ENCODE results near the gene ZNF470. TPM values are rescaled to one million over a fixed set of nuclear protein-coding genes. Genes with fewer than 3 reads are reported as not detected.

Gene ZNF470
- polyA plus RNA-seq, 5 donors, result 7.9 to 9.0 (median 8.1) TPM

DNA sequence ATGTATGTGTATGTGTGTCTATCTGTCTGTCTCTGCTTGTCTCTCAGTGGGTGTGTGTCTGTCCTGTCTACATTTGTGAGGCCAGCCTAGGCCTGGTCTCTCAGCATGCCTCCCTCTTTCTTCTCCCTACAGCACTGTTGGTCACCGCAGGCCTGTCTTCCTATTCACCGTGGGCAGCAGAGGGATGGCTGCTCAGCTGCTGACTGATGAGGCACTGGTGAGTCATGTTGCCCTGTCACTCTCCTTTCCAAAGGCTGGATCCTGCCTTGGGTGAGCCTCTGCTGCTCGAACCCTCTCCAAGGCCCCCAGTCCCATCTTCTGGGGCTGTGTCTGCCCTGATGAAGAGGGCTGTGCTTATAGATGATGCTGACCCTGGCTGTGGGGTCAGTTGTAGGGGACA is 34.1 kb downstream of the ZNF470 start:
- no peak for DNase-seq

DNA sequence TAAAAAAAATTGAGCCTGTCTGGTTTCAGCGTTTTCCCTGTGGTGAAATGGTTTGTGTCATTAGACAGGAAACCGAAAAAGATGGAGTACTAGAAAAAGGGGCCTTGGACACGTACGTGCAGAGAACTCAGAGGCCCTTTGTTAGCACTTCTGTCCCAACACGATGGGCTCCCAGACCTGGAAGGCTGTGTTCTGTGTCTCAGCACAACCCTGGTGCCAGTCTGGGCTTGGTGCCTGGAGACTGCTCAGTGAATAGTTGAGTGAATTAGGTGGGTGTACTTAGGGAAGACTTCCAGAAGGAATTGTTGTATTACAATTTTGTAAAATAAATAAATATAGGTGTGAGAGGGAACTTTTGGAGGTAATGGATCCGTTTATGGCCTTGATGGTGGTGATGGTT is 36.6 kb downstream of the ZNF470 start:
- no peak for DNase-seq

DNA sequence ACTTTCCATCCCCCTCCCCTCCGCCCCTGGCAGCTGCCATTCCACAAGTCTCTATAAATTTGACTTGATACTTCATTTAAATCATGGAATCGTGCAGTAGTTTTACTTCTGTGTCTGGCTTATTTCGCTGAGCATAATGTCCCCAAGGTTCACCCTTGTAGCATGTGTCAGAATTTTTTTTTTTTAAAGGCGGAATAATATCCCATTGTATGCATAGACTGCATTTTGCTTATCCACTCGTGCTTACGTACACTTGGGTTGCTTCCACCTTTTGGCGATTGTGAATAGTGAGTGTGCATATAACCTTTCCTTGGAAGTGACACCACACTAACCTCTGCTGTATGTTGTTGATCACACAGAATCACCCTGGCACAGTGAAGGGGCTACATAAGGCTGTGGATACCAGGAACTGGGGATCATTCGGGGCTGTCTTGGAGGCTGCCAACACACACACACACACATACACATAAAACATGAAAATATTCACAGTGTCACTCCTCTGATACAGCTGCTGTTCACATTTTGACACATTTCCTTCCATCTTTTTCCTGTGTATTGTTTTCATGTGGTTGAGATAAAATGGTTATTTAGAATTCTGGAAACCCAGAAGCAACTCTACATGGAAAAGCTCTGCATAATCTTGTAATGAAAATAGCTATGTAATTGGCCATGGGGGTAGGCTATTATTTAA is 41.2 kb downstream of the ZNF470 start:
- no peak for DNase-seq

DNA sequence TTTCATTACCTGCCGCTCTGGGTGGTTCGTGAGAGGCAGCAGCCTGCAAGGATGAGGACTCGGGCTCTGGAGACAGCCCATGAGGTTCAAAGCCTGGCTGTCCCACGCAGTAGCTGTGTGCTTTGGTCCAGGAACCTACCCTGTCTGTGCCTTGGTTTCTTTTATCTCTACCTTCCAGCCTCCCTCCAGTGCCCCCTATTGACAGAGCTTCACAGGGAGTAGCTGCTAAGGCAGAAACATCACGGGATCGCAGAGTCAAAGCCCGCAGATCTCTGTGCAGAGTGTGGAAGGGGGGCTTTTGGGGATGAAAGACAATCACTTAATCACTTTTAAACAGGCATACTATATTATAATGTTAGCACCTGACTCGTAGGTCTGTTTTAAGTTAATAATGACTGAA is 44.0 kb downstream of the ZNF470 start:
- DNase-seq, result no peak

DNA sequence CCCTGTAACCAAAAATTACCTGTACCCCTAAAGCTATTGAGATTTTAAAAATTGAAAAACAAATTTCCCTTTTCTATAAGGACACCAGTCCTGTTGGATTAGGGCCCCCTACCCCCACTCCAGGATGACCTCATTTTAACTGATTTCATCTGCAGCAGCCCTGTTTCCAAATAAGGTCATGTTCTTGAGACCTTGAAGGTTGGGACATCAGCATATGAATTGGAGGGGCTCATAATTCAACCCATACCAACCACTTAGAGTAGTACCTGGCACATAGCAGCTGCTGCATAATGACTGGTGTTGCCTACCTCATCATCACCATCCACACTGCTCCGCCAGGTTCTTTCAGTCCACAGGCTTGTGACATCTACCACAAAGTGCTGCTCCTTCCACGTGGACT is 45.5 kb downstream of the ZNF470 start:
- DNase-seq, result no peak

DNA sequence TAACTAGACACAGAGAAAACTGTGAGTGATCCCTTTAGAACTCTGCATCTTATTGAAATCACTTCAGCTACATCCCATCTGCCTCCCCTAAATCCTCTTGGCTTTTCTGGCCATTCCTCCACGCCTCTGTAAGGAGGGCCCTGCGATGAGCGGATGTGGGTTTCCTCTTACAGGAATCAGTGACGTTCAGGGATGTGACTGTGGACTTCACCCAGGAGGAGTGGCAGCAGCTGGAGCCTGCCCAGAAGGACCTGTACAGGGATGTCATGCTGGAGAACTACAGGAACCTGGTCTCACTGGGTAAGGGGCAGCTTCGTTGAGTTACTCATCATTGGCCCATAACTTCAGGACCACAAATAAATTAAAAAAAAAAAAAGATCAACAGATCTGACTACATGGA is 46.4 kb downstream of the ZNF470 start:
- no peak for DNase-seq

DNA sequence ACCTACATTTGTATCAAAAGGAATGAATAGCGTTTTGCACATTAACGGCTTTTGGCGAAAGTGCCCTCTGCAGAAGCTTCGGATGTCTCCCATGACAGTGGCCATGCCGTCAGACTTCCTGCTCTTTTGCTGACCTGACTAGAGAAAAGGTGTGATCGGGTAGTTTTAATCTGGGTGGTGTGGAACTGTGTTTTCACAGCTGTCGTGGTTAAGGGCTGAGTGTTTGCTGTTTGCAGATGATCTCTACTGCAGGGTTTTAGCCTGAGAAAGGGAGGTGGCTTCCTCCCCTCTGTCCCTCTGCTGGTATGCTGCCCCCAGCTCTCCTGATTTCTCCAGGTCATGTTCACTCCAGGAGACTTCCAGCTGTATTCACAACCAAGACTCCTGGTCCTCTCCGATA is 50.3 kb downstream of the ZNF470 start:
- DNase-seq, result no peak

DNA sequence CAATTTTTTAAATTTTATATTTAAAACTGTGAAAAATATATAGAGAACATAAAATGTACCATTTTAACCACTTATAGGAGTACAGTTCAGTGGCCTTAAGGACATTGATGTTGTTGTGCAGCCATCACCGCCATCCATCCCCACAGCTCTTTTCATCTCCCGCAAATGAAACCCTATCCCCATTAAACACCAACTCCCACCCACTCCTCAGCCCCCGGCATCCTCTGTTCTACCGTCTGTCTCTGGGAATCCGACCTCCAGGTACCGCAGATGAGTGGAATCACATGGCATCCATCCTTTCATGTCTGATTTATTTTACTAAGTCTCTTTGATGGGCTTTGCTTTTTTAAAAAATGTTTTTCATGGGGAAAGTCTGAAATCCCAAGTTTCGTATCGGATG is 51.9 kb downstream of the ZNF470 start:
- no peak for DNase-seq

DNA sequence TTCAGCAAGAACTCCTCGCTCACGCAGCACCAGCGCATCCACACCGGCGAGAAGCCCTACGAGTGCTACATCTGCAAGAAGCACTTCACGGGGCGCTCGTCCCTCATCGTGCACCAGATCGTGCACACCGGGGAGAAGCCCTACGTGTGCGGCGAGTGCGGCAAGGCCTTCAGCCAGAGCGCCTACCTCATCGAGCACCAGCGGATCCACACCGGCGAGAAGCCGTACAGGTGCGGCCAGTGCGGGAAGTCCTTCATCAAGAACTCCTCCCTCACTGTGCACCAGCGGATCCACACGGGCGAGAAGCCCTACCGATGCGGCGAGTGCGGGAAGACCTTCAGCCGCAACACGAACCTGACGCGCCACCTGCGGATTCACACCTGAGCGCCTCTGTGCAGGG is 55.1 kb downstream of the ZNF470 start:
- no peak for DNase-seq

DNA sequence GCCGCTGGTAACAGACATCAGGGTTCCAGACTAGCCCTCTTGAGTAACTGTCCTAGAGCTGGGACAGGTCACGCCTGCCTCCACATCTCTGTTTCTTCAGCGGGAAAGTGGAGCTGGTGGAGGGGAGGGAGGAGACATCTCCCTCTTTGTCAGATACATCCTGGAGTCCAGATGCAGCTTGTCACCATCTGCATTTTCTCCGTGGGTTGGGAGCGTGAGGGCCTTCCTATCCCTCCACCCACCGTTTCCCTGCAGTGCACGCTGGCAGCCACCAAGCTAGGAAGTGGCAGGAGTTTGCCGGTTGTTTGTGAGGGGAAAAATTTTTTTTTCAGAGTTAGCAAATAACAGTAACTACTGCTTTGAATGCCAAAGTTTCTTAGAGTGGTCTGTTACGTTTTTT is 55.7 kb downstream of the ZNF470 start:
- no peak for DNase-seq

DNA sequence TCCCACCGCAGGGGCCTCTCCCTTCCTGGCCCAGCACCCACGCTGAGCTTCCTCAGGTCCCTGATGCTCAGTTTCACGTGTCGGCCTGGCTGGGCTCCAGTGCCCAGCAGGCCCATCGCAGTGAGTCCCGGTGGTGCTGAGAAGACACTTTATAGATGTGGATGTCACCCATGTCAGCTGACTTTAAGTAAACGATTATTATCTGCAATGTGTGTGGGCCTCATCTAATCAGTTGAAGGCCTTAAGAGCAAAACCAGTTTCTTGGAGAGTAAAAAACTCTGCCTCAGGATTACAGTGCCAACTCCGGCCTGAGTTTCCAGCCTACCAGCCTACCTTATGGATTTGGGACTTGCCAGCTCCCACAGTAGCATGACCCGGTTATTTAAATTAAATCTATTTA is 58.4 kb downstream of the ZNF470 start:
- no peak for DNase-seq

DNA sequence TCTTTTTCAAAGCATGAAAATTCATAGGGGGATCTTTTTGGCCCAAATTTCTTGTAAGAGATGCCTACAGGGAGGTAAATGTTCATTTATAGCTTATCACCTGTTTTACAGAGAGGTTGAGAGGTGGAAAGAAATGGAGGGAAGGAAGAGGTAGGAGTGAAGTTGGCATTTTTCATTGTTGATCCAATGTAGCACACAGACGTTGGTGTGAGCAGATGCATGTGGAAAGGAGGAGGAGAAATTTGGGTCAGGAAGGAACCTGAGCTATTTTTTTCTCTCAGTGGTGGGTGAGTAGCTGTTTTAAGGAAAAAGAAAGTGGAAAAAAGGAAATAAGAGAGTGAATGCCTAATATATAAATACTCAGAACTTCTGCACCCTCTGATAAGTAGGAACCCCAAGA is 65.8 kb downstream of the ZNF470 start:
- no peak for DNase-seq

DNA sequence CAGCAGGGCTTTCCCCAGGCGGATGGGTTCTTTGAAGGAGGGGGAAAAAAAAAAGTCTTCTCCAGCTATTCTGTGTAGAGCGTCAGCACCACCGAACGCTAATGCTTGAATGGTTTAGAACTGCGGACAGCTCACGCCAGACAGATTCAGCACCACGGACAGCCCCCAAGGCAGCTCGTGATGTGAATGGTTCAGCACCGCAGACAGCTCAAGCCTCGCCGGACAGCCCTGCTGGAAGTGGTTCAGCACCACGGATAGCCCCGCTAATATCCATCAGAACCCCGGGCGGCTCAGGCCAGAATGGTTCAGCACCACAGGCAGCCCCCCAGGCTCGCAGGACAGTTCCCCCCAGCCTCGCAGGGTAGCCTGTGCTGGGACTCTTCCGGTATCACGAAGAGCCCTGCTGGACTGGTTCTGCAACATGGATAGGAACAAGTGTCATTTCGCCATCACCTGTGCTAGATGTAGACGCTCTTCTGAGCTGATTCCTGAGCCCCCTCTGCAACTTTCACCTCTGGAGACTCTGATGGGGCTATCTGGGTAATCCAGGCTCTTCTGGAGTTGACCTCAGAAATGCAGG is 70.8 kb downstream of the ZNF470 start:
- peak; percentile 76 to 79 for DNase-seq

Other genes with a start within 250 kb of the ZNF470 start
- gene ZNF582, start 173.9 kb upstream of the ZNF470 start, polyA plus RNA-seq (ENCODE audit: insufficient read depth in 1 of 5, insufficient read length in 5 of 5, low replicate concordance in 1 of 5), result 10 to 100 TPM in 3 of 5 donors, 1 to 10 TPM in 2; 6.7 to 12.2 (median 10.2) TPM
- gene ZNF583, start 163.1 kb upstream of the ZNF470 start, polyA plus RNA-seq (ENCODE audit: insufficient read depth in 1 of 5, insufficient read length in 5 of 5, low replicate concordance in 1 of 5), result 10 to 100 TPM in 2 of 5 donors, 1 to 10 TPM in 3; 9.1 to 16.3 (median 9.9) TPM
- 10 to 100 TPM; 10.9 to 21.3 (median 18.7) TPM for gene ZNF667, start 90.1 kb upstream of the ZNF470 start, polyA plus RNA-seq (ENCODE audit: insufficient read depth in 1 of 5, insufficient read length in 5 of 5, low replicate concordance in 1 of 5)
- gene ZNF471, start 59.6 kb upstream of the ZNF470 start, polyA plus RNA-seq (ENCODE audit: insufficient read depth in 1 of 5, insufficient read length in 5 of 5, low replicate concordance in 1 of 5), result 10 to 100 TPM; 16.2 to 48.0 (median 39.0) TPM
- 10 to 100 TPM in 4 of 5 donors, 1 to 10 TPM in 1; 9.7 to 17.6 (median 15.3) TPM for gene ZFP28, start 28.5 kb upstream of the ZNF470 start, polyA plus RNA-seq (ENCODE audit: insufficient read depth in 1 of 5, insufficient read length in 5 of 5, low replicate concordance in 1 of 5)
- 1 to 10 TPM; 6.6 to 8.7 (median 8.3) TPM for gene ZNF71, start 27.8 kb downstream of the ZNF470 start, polyA plus RNA-seq (ENCODE audit: insufficient read depth in 1 of 5, insufficient read length in 5 of 5, low replicate concordance in 1 of 5)
- gene SMIM17, start 75.7 kb downstream of the ZNF470 start, polyA plus RNA-seq (ENCODE audit: insufficient read depth in 1 of 5, insufficient read length in 5 of 5, low replicate concordance in 1 of 5), result 1 to 10 TPM; 1.8 to 4.8 (median 3.1) TPM
- gene ZNF835, start 104.3 kb downstream of the ZNF470 start, polyA plus RNA-seq (ENCODE audit: insufficient read depth in 1 of 5, insufficient read length in 5 of 5, low replicate concordance in 1 of 5), result 1 to 10 TPM; 2.5 to 5.1 (median 4.2) TPM

Measured in right lung (tissue), 5 donors.